Esophagus muscularis mucosa (tissue), 3 donors: Measurements from ENCODE around the gene SPTBN2.

ENCODE experiments used
- CTCF ChIP-seq, 3 experiments: fragments of 200-600 bp in 2 of 3; fragments of 450-650 bp in 1 of 3; sonication (generic) in 2 of 3; IDR thresholded peaks; one replicate each; pipeline ENCODE4 v1.5.1; 2017 to 2019; ENCODE audit warnings: antibody characterized with exemption in 3 of 3, mild to moderate bottlenecking in 2 of 3, moderate library complexity in 1 of 3
- EP300 ChIP-seq: sonication (generic); formaldehyde crosslinking; IDR thresholded peaks from one replicate; pipeline ENCODE4 v1.6.1; 2017; ENCODE audit warnings: antibody characterized with exemption

- TF ChIP-seq CTCF (IDR thresholded peaks at IDR 0.05) = no peak
- TF ChIP-seq EP300 = no peak
These were observed 11.0 kb upstream of the SPTBN2 start for GRCh38 chr11:66739983-66740382.
